Aorta (tissue), 5 donors: Measurements from ENCODE around the gene HNRNPA2B1. TPM values are rescaled to one million over a fixed set of nuclear protein-coding genes. Genes with fewer than 3 reads are reported as not detected.
"Not testable (repeated sequence)": the region's sequence is repeated elsewhere in the genome, so short reads cannot be mapped to it uniquely, and the experiment has no call there.

ENCODE experiments used
- ATAC-seq: fragments of 200-7000 bp; cut with Tn5 transposase; one replicate; pipeline ENCODE4 v1.9.1; 2022; ENCODE audit warnings: moderate library complexity; ENCODE audit not compliant: low FRiP score
- DNase-seq, 2 donors: peaks; one replicate each; pipeline ENCODE4 v3.0.0-alpha.2; 2020
- H3K27ac ChIP-seq, 2 donors: one replicate each; pipeline ENCODE4 v1.5.1; 2013; ENCODE audit warnings: low read length in 2 of 2, mild to moderate bottlenecking in 2 of 2, moderate library complexity in 2 of 2, control low read depth in 1 of 2, inconsistent platforms in 1 of 2, low read depth in 1 of 2
- H3K27me3 ChIP-seq, 2 donors: one replicate each; pipeline ENCODE4 v1.6.1; 2013; ENCODE audit warnings: control low read depth in 1 of 2, low read length in 1 of 2, mild to moderate bottlenecking in 1 of 2, moderate library complexity in 1 of 2; ENCODE audit not compliant: insufficient read depth in 2 of 2, control insufficient read depth in 1 of 2
- H3K36me3 ChIP-seq, 2 donors: one replicate each; pipeline ENCODE4 v1.6.1; 2013; ENCODE audit warnings: control low read depth in 1 of 2, low read length in 1 of 2, mild to moderate bottlenecking in 1 of 2; ENCODE audit not compliant: insufficient read depth in 2 of 2, control insufficient read depth in 1 of 2
- H3K4me1 ChIP-seq, 2 donors: one replicate each; pipeline ENCODE4 v1.6.1; 2013; ENCODE audit warnings: low read length in 2 of 2, control low read depth in 1 of 2, mild to moderate bottlenecking in 1 of 2, moderate library complexity in 1 of 2; ENCODE audit not compliant: insufficient read depth in 2 of 2, control insufficient read depth in 1 of 2
- H3K4me3 ChIP-seq, 2 donors: one replicate each; pipeline ENCODE4 v1.5.1; 2013; ENCODE audit warnings: low read length in 2 of 2, control low read depth in 1 of 2, mild to moderate bottlenecking in 1 of 2
- H3K9me3 ChIP-seq: one replicate; pipeline ENCODE4 v1.6.1; 2013; ENCODE audit warnings: mild to moderate bottlenecking, low read length; ENCODE audit not compliant: control insufficient read depth
- WGBS, 2 donors: extraction: QIAGEN DNeasy Blood & Tissue Kit; methylation state at CpG; one replicate each; pipeline ENCODE4 v1.1.7; 2013; 5-methylcytosine and 5-hydroxymethylcytosine counted together
- intact Hi-C, 2 donors: fragments of 100-400 bp; cut with DNase I; formaldehyde crosslinking; loops; one replicate each; pipeline versions ENCODE4 v1.14.2 to v1.15.0; 2022
- polyA plus RNA-seq, 2 donors: library from polyadenylated mRNA; stranded (reverse); fragments of 200-250 nt; gene quantifications; one replicate each; pipeline ENCODE4 v1.2.3, GENCODE V29; 2013
- total RNA-seq, 2 donors: library from RNA; stranded (reverse); fragmentation: NEBNext Ultra II Directional; extraction: Animal tissue kit (Norgen Biotek cat#: 25700); gene quantifications; one replicate each; pipeline ENCODE4 v1.2.1, GENCODE V29; 2021
- donor health status: healthy with polysubstance abuse.
- donor health status: Bipolar disorder and iron deficiency.
- donor health status: DM: no; HTN: no; CAD: no.
- donor health status: DM: no; HTN: no; CAD: no.
- donor health status: DM: yes; HTN: yes; CAD: no.

Gene HNRNPA2B1
- total and polyA plus RNA-seq, 4 donors, result 332 to 392 (median 350) TPM

DNA sequence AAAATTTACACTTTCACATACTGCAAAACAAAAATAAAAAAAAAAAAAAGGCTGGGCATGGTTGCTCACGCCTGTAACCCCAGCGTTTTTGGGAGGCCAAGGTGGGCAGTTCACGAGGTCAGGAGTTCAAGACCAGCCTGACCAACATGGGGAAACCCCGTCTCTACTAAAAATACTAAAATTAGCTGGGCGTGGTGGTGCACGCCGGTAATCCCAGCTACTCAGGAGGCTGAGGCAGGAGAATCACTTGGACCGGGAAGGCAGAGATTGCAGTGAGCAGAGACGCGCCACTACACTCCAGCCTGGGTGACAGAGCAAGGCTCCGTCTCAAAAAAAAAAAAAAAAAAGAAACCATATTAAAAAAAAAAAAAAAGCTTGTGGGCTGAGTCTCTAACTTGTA, 5.8 kb downstream of the HNRNPA2B1 start:
- intact Hi-C loops, result loop anchor here in 1 of 2 donors (10.0 kb wide), 1 partner anchor 170 kb away; no protein-coding TSS in a partner anchor
- not testable (repeated sequence) for H3K4me1 ChIP-seq, H3K27ac ChIP-seq

DNA sequence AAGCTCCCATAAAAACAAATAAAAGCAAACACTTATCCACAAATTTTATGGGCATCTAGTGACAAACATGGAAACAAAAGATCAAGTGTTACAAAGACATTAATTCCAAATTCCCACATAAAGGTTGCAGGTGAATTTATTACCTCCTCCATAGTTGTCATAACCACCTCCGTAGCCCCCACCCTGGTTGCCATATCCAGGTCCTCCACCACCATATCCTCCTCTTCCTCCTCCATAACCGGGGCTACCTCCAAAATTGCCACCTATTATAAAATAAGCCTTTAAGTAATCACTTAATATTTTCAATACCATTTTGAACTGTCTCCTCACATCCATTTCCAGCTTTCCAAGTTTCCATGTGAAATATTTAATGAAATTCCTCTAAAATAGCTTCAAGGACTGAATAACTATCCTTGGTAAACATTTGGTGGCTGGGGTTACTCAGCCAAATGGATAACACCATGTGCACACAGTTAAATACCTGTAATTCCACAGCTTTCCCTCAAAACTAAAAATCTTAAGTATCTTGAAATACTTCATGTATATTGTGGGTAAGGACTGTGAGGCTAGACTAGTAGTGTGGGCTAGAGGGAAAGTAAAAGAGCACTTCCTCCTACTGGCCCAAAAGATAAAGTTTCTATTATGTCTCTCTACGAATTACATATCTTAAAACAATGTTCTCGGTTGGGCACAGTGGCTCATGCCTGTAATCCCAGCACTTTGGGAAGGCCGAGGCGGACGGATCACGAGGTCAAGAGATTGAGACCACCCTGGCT, 6.9 kb downstream of the HNRNPA2B1 start:
- 65 to 66% methylated on average over 8 of the region's 8 CpGs for WGBS, 2 donors
- ATAC-seq, result no peak
- Histone ChIP-seq H3K4me3 (no peak overlapping the region), H3K36me3 (peaks cover 7% of the 10 kb centered on the region in 2 donors), H3K27ac (no peak overlapping the region), H3K27me3 (no peaks in the 10 kb centered on the region), H3K9me3 (no peaks in the 10 kb centered on the region), H3K4me1 (peaks cover 1 to 9% of the 10 kb centered on the region in 2 donors)
- intact Hi-C loops, result loop anchor here in 1 of 2 donors (10.0 kb wide), 1 partner anchor 171 kb away; no protein-coding TSS in a partner anchor
- no peak for DNase-seq

More for the DNA sequence above, 5.8 kb downstream of the HNRNPA2B1 start:
- not testable (repeated sequence) for H3K27me3 ChIP-seq, ATAC-seq, H3K4me3 ChIP-seq, H3K9me3 ChIP-seq, H3K36me3 ChIP-seq, DNase-seq
- WGBS, 2 donors, result 69 to 72% methylated on average over 11 of the region's 11 CpGs

DNA sequence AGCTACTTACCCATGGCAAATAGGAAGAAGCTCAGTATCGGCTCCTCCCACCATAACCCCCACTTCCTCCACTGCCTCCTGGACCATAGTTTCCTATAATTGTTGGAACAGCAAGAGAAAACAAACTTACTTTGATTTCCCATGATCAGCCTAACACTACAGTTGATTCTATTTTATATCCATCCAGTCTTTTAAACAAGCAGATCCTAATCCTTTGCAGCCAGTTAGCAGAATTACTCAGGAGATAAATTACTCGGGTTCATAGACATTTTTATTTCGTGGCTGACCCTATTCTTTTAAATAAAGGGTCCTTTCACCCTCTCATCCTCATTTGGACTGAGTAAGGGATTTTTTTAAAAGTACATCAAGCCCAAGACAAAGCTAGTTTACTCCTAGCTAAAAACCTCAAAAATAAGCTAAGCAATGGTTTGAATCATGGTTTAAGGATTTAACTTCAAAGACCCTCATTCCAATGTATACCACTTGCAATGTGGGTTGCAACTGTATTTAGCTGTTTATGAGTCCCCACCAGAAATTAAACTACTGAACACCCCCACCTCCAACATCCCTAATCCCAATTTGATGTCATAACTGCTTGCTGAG, 8.0 kb downstream of the HNRNPA2B1 start:
- Histone ChIP-seq H3K4me1 (peaks cover 1 to 9% of the 10 kb centered on the region in 2 donors), H3K9me3 (no peaks in the 10 kb centered on the region), H3K27ac (no peak overlapping the region), H3K36me3 (peaks cover 7 to 10% of the 10 kb centered on the region in 2 donors), H3K4me3 (no peak overlapping the region), H3K27me3 (no peaks in the 10 kb centered on the region)
- intact Hi-C loops, result loop anchor here in 1 of 2 donors (10.0 kb wide), 1 partner anchor 172 kb away; no protein-coding TSS in a partner anchor
- ATAC-seq (no peak), DNase-seq (no peak)
- 76 to 80% methylated on average over 3 of the region's 3 CpGs for WGBS, 2 donors

DNA sequence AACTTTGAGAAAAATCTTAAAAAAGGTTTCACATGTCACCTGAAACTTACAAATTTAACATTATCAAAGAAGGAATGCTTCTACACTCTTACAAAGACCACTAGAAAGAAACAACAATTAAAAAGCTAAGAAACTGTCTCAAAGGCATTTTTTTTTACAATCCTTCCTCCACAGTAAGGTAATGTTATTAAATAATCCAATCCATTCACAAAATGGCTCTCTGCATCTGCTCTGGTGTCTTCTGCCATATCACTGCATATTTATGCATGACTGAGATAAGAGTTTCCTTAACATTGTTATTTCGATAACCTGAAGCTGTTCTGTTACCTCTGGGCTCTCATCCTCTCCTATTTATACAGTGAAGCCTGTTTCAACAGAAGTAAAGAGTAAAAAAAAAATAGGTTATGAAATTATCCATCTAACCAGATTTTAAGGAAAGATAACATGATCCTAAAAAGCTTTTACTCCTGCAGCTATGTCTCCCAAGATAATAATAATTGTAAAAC, 8.5 kb downstream of the HNRNPA2B1 start:
- peaks cover 1 to 9% of the 10 kb centered on the region in 2 donors for H3K4me1 ChIP-seq
- H3K36me3 ChIP-seq, result peaks cover 7 to 11% of the 10 kb centered on the region in 2 donors
- 77 to 78% methylated on average over 1 of the region's 1 CpG for whole genome bisulfite sequencing, 2 donors
- no peak overlapping the region for H3K27ac ChIP-seq
- intact Hi-C loops, result loop anchor here in 1 of 2 donors (10.0 kb wide), 1 partner anchor 173 kb away; no protein-coding TSS in a partner anchor
- DNase-seq, result no peak
- no peaks in the 10 kb centered on the region for H3K27me3 ChIP-seq
- ATAC-seq, result no peak
- no peaks in the 10 kb centered on the region for H3K9me3 ChIP-seq
- H3K4me3 ChIP-seq, result no peak overlapping the region

- Histone ChIP-seq H3K4me3 (no peak overlapping the region), H3K27ac (no peak overlapping the region), H3K36me3 (peaks cover 7 to 11% of the 10 kb centered on the region in 2 donors), H3K4me1 (peaks cover 1 to 6% of the 10 kb centered on the region in 2 donors), H3K9me3 (no peaks in the 10 kb centered on the region), H3K27me3 (no peaks in the 10 kb centered on the region)
- ATAC-seq (no peak), DNase-seq (no peak)
- 63% methylated on average over 7 of the region's 7 CpGs for WGBS, 2 donors
- intact Hi-C loops, result loop anchor here in 1 of 2 donors (10.0 kb wide), 1 partner anchor 173 kb away; no protein-coding TSS in a partner anchor
These were observed 9.1 kb downstream of the HNRNPA2B1 start for GRCh38 chr7:26191233-26191973.

GRCh38 chr7:26190417-26190869, 10.1 kb downstream of the HNRNPA2B1 start:
- Histone ChIP-seq H3K27me3 (no peaks in the 10 kb centered on the region), H3K4me1 (peaks cover 1 to 6% of the 10 kb centered on the region in 2 donors), H3K4me3 (no peak overlapping the region), H3K27ac (no peak overlapping the region), H3K9me3 (no peaks in the 10 kb centered on the region), H3K36me3 (peaks cover 7 to 11% of the 10 kb centered on the region in 2 donors)
- intact Hi-C loops, result loop anchor here in 1 of 2 donors (10.0 kb wide), 1 partner anchor 174 kb away; no protein-coding TSS in a partner anchor
- ATAC-seq (no peak), DNase-seq (no peak)
- whole genome bisulfite sequencing, 2 donors, result 79 to 89% methylated on average over 1 of the region's 1 CpG

- H3K27ac ChIP-seq, result no peak overlapping the region
- no peak overlapping the region for H3K4me3 ChIP-seq
- H3K9me3 ChIP-seq, result no peaks in the 10 kb centered on the region
- no peaks in the 10 kb centered on the region for H3K27me3 ChIP-seq
- peaks cover 1 to 6% of the 10 kb centered on the region in 2 donors for H3K4me1 ChIP-seq
- intact Hi-C loops, result loop anchor here in 1 of 2 donors (10.0 kb wide), 1 partner anchor 175 kb away; no protein-coding TSS in a partner anchor
- peaks cover 7 to 10% of the 10 kb centered on the region in 2 donors for H3K36me3 ChIP-seq
- no peak for ATAC-seq
- 83 to 84% methylated on average over 3 of the region's 3 CpGs for WGBS, 2 donors
- no peak for DNase-seq
These were observed 10.8 kb downstream of the HNRNPA2B1 start for GRCh38 chr7:26189697-26190096.

DNA sequence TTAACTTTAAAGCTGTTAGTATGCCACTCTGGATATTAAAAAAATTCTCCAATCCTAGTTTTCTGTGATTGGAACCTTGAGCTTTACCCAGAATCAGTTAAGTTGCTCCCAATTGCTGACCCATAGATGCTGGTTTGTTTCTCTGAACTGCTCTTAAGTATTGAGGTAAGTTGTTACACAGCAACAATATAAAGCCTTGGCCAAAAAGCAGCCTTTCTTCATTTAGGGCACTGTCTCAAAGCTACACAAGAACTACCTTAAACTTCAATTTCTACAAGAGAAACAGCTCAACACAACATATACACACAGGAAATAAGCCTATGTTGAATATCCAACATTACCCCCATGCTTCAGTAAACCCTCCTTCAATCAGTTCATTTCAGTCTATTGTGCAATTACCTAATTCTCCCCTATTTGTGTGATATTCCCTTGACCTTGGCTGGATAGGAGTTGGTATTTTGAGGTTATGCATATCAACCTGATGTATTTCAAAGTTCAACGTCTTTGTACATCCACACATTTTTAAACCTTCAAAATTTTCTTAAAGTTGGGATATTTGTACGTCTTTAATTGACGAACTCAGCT, 11.5 kb downstream of the HNRNPA2B1 start:
- H3K4me1 ChIP-seq, result peaks cover 0 to 6% of the 10 kb centered on the region in 2 donors
- no peaks in the 10 kb centered on the region for H3K9me3 ChIP-seq
- H3K4me3 ChIP-seq, result no peak overlapping the region
- 84 to 89% methylated on average over 3 of the region's 3 CpGs for WGBS, 2 donors
- ATAC-seq (no peak), DNase-seq (no peak)
- no peaks in the 10 kb centered on the region for H3K27me3 ChIP-seq
- no peak overlapping the region for H3K27ac ChIP-seq
- H3K36me3 ChIP-seq, result peaks cover 7 to 10% of the 10 kb centered on the region in 2 donors
- intact Hi-C loops, result no loop called here
